Measurements from ENCODE around the gene SLC25A6.
"Not testable (repeated sequence)": the region's sequence is repeated elsewhere in the genome, so short reads cannot be mapped to it uniquely, and the experiment has no call there.

SLC25A6 gene

GRCh38 chrX:1416965-1417760 lies 25.2 kb upstream of the SLC25A6 start:
- Histone ChIP-seq H3K4me3 (ENCODE audit: low read depth in 1 of 5, low read length in 5 of 5) (no peak overlapping the region), H3K9ac (ENCODE audit: low read length in 5 of 5) (no peak overlapping the region), H3K27ac (ENCODE audit: low read depth, low read length) (no peak overlapping the region), H3K9me3 (ENCODE audit: control insufficient read depth in 5 of 5, low read length in 5 of 5) (peaks cover 0 to 15% (median 6%) of the 10 kb centered on the region in 5 donors), H3K4me1 (ENCODE audit: control insufficient read depth in 5 of 5, insufficient read depth in 5 of 5, low read length in 5 of 5) (no peaks in the 10 kb centered on the region), H3K36me3 (ENCODE audit: control insufficient read depth in 5 of 5, insufficient read depth in 5 of 5, low read length in 5 of 5) (peaks cover 0 to 82% (median 62%) of the 10 kb centered on the region in 5 donors), H3K27me3 (ENCODE audit: control insufficient read depth in 5 of 5, insufficient read depth in 4 of 5, low read length in 5 of 5) (no peaks in the 10 kb centered on the region)

- H3K4me3 ChIP-seq (ENCODE audit: low read depth in 1 of 5, low read length in 5 of 5), result no peak overlapping the region
- no peaks in the 10 kb centered on the region for H3K4me1 ChIP-seq (ENCODE audit: control insufficient read depth in 5 of 5, insufficient read depth in 5 of 5, low read length in 5 of 5)
- peaks cover 0 to 82% (median 58%) of the 10 kb centered on the region in 5 donors for H3K36me3 ChIP-seq (ENCODE audit: control insufficient read depth in 5 of 5, insufficient read depth in 5 of 5, low read length in 5 of 5)
- H3K9me3 ChIP-seq (ENCODE audit: control insufficient read depth in 5 of 5, low read length in 5 of 5), result peaks cover 0 to 7% (median 5%) of the 10 kb centered on the region in 5 donors
- no peaks in the 10 kb centered on the region for H3K27me3 ChIP-seq (ENCODE audit: control insufficient read depth in 5 of 5, insufficient read depth in 4 of 5, low read length in 5 of 5)
- no peak overlapping the region for H3K27ac ChIP-seq (ENCODE audit: low read depth, low read length)
- H3K9ac ChIP-seq (ENCODE audit: low read length in 5 of 5), result no peak overlapping the region
Observed at GRCh38 chrX:1416327-1416784, 24.4 kb upstream of the SLC25A6 start.

DNA sequence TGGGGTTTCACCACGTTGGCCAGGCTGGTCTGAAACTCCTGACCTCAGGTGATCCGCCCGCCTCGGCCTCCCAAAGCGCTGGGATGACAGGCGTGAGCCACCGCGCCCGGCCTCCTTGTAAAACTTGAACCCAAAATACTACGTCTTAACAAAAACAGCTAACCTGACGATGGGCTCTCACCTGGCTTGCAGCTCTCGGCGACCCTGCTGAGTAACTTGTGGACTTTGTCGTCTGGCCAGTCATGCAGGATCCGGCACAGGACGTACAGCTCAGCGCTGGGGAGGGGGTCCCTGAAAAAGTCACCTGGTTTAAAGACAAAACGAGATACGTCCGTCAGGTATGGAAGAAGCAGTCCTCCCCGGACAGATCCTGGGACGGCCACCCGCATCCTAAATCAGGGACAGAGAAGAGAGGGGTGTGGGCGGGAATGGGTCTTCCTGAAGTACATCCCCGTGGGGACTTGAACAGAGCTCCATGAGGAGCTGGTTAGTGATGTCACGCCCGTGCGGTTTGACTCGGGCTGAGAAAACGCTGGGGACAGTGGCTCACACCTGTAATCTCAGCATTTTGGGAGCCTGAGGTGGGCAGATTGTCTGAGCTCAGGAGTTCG lies 20.7 kb upstream of the SLC25A6 start:
- H3K4me3 ChIP-seq (ENCODE audit: low read depth in 1 of 5, low read length in 5 of 5), result no peak overlapping the region
- no peaks in the 10 kb centered on the region for H3K27me3 ChIP-seq (ENCODE audit: control insufficient read depth in 5 of 5, insufficient read depth in 4 of 5, low read length in 5 of 5)
- no peaks in the 10 kb centered on the region for H3K9me3 ChIP-seq (ENCODE audit: control insufficient read depth in 5 of 5, low read length in 5 of 5)
- no peak overlapping the region for H3K9ac ChIP-seq (ENCODE audit: low read length in 5 of 5)
- H3K36me3 ChIP-seq (ENCODE audit: control insufficient read depth in 5 of 5, insufficient read depth in 5 of 5, low read length in 5 of 5), result peaks cover 0 to 60% (median 50%) of the 10 kb centered on the region in 5 donors
- no peaks in the 10 kb centered on the region for H3K4me1 ChIP-seq (ENCODE audit: control insufficient read depth in 5 of 5, insufficient read depth in 5 of 5, low read length in 5 of 5)
- H3K27ac ChIP-seq (ENCODE audit: low read depth, low read length), result no peak overlapping the region

GRCh38 chrX:1411326-1411725 lies 19.4 kb upstream of the SLC25A6 start:
- no peaks in the 10 kb centered on the region for H3K9me3 ChIP-seq (ENCODE audit: control insufficient read depth in 5 of 5, low read length in 5 of 5)
- no peak overlapping the region for H3K27ac ChIP-seq (ENCODE audit: low read depth, low read length)
- H3K27me3 ChIP-seq (ENCODE audit: control insufficient read depth in 5 of 5, insufficient read depth in 4 of 5, low read length in 5 of 5), result no peaks in the 10 kb centered on the region
- H3K4me1 ChIP-seq (ENCODE audit: control insufficient read depth in 5 of 5, insufficient read depth in 5 of 5, low read length in 5 of 5), result no peaks in the 10 kb centered on the region
- peaks cover 11 to 61% (median 51%) of the 10 kb centered on the region in 5 donors for H3K36me3 ChIP-seq (ENCODE audit: control insufficient read depth in 5 of 5, insufficient read depth in 5 of 5, low read length in 5 of 5)
- H3K9ac ChIP-seq (ENCODE audit: low read length in 5 of 5), result no peak overlapping the region
- H3K4me3 ChIP-seq (ENCODE audit: low read depth in 1 of 5, low read length in 5 of 5), result no peak overlapping the region

GRCh38 chrX:1407035-1407434 lies 15.1 kb upstream of the SLC25A6 start:
- H3K36me3 ChIP-seq (ENCODE audit: control insufficient read depth in 5 of 5, insufficient read depth in 5 of 5, low read length in 5 of 5), result peaks cover 34 to 65% (median 61%) of the 10 kb centered on the region in 5 donors

GRCh38 chrX:1405769-1406168 lies 13.9 kb upstream of the SLC25A6 start:
- H3K4me1 ChIP-seq (ENCODE audit: control insufficient read depth in 5 of 5, insufficient read depth in 5 of 5, low read length in 5 of 5); H3K4me3 ChIP-seq (ENCODE audit: low read depth in 1 of 5, low read length in 5 of 5); H3K27me3 ChIP-seq (ENCODE audit: control insufficient read depth in 5 of 5, insufficient read depth in 4 of 5, low read length in 5 of 5); H3K27ac ChIP-seq (ENCODE audit: low read depth, low read length); H3K9ac ChIP-seq (ENCODE audit: low read length in 5 of 5); H3K9me3 ChIP-seq (ENCODE audit: control insufficient read depth in 5 of 5, low read length in 5 of 5): not testable (repeated sequence)
- H3K36me3 ChIP-seq (ENCODE audit: control insufficient read depth in 5 of 5, insufficient read depth in 5 of 5, low read length in 5 of 5), result peaks cover 34 to 66% (median 60%) of the 10 kb centered on the region in 5 donors

More at GRCh38 chrX:1407035-1407434, 15.1 kb upstream of the SLC25A6 start:
- Histone ChIP-seq H3K27me3 (ENCODE audit: control insufficient read depth in 5 of 5, insufficient read depth in 4 of 5, low read length in 5 of 5) (no peaks in the 10 kb centered on the region), H3K4me3 (ENCODE audit: low read depth in 1 of 5, low read length in 5 of 5) (no peak overlapping the region), H3K27ac (ENCODE audit: low read depth, low read length) (no peak overlapping the region), H3K9me3 (ENCODE audit: control insufficient read depth in 5 of 5, low read length in 5 of 5) (no peaks in the 10 kb centered on the region), H3K4me1 (ENCODE audit: control insufficient read depth in 5 of 5, insufficient read depth in 5 of 5, low read length in 5 of 5) (no peaks in the 10 kb centered on the region), H3K9ac (ENCODE audit: low read length in 5 of 5) (no peak overlapping the region)

DNA sequence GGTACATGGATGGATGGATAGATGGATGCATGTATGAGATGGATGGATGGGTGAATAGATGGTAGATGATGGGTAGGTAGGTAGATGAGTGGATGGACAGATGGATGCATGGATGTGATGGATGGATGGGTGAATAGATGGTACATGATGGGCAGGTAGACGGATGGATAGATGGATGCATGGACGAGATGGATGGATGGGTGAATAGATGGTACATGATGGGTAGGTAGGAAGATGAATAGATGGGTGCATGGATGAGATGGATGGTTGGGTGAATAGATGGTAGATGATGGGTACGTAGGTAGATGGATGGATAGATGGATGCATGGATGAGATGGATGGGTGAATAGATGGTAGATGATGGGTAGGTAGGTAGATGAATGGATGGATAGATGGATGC lies 12.0 kb upstream of the SLC25A6 start:
- not testable (repeated sequence) for H3K27ac ChIP-seq (ENCODE audit: low read depth, low read length); H3K4me1 ChIP-seq (ENCODE audit: control insufficient read depth in 5 of 5, insufficient read depth in 5 of 5, low read length in 5 of 5); H3K4me3 ChIP-seq (ENCODE audit: low read depth in 1 of 5, low read length in 5 of 5); H3K27me3 ChIP-seq (ENCODE audit: control insufficient read depth in 5 of 5, insufficient read depth in 4 of 5, low read length in 5 of 5); H3K9me3 ChIP-seq (ENCODE audit: control insufficient read depth in 5 of 5, low read length in 5 of 5); H3K9ac ChIP-seq (ENCODE audit: low read length in 5 of 5)
- H3K36me3 ChIP-seq (ENCODE audit: control insufficient read depth in 5 of 5, insufficient read depth in 5 of 5, low read length in 5 of 5), result peaks cover 34 to 76% (median 65%) of the 10 kb centered on the region in 5 donors

GRCh38 chrX:1403228-1403627 lies 11.3 kb upstream of the SLC25A6 start:
- H3K36me3 ChIP-seq (ENCODE audit: control insufficient read depth in 5 of 5, insufficient read depth in 5 of 5, low read length in 5 of 5), result peaks cover 34 to 79% (median 65%) of the 10 kb centered on the region in 5 donors
- H3K27ac ChIP-seq (ENCODE audit: low read depth, low read length), result no peak overlapping the region
- H3K4me3 ChIP-seq (ENCODE audit: low read depth in 1 of 5, low read length in 5 of 5), result no peak overlapping the region

DNA sequence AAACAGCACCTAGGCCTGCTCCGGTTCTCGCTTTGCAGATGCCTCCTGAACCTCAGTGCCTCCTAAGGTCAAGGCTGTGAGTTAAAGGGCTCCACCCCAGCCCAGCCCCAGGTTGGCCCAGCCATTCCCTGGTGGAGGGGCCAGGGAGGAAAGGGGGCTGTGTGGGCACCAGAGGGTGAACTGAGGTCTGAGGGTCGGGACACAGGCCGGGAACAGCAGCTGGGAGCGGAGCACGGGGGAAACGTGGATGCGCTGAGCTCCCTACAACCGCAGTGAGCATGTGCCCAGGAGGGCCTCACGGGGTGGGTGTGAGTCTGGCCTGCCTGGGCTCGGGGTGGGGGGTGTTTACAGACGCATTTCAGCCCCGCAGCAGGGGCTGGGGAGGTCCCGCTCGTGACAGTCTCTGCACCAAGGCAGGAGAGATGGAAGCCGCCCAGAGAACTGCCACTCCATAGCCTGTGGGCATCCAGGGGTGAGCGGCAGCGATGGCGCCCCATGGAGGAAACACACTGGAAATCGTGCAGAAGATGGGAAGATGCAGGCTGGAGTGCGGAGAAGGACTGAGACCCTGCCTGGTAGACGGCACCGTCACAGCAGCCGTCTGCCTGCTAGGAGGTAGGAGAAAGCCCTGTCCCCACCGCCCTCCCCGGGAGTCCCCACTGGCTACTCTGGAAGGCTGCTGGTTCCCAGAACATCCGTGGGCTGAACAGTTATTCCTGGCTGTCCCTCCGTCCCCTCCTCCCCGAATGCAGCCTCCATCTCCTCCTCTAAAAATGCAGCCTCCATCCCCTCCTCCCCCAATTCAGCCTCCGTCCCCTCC lies 9.9 kb upstream of the SLC25A6 start:
- H3K4me1 ChIP-seq (ENCODE audit: control insufficient read depth in 5 of 5, insufficient read depth in 5 of 5, low read length in 5 of 5), result no peaks in the 10 kb centered on the region
- H3K9ac ChIP-seq (ENCODE audit: low read length in 5 of 5), result no peak overlapping the region
- peaks cover 28 to 69% (median 53%) of the 10 kb centered on the region in 5 donors for H3K36me3 ChIP-seq (ENCODE audit: control insufficient read depth in 5 of 5, insufficient read depth in 5 of 5, low read length in 5 of 5)
- H3K27ac ChIP-seq (ENCODE audit: low read depth, low read length), result no peak overlapping the region
- no peaks in the 10 kb centered on the region for H3K9me3 ChIP-seq (ENCODE audit: control insufficient read depth in 5 of 5, low read length in 5 of 5)
- no peak overlapping the region for H3K4me3 ChIP-seq (ENCODE audit: low read depth in 1 of 5, low read length in 5 of 5)
- no peaks in the 10 kb centered on the region for H3K27me3 ChIP-seq (ENCODE audit: control insufficient read depth in 5 of 5, insufficient read depth in 4 of 5, low read length in 5 of 5)

More at GRCh38 chrX:1403228-1403627, 11.3 kb upstream of the SLC25A6 start:
- Histone ChIP-seq H3K4me1 (ENCODE audit: control insufficient read depth in 5 of 5, insufficient read depth in 5 of 5, low read length in 5 of 5) (no peaks in the 10 kb centered on the region), H3K9me3 (ENCODE audit: control insufficient read depth in 5 of 5, low read length in 5 of 5) (no peaks in the 10 kb centered on the region), H3K27me3 (ENCODE audit: control insufficient read depth in 5 of 5, insufficient read depth in 4 of 5, low read length in 5 of 5) (no peaks in the 10 kb centered on the region), H3K9ac (ENCODE audit: low read length in 5 of 5) (no peak overlapping the region)

All from subcutaneous abdominal adipose tissue (tissue), 5 donors.